Mesendoderm (in vitro differentiated cells): ENCODE results near the gene GRIN2C.

Experiments used
- DNase-seq: peaks from one replicate; pipeline ENCODE4 v3.0.0; 2013
- H2AK5ac ChIP-seq: 2 replicates; pipeline ENCODE4 v1.6.1; 2013; ENCODE audit warnings: low read length, inconsistent platforms
- H2BK120ac ChIP-seq: 2 replicates; pipeline ENCODE4 v1.6.1; 2013; ENCODE audit warnings: low read depth, mild to moderate bottlenecking, low read length, moderate library complexity, mixed read lengths
- H2BK15ac ChIP-seq: replicated peaks from 2 replicates; pipeline ENCODE4 v1.6.1; 2013; ENCODE audit warnings: low read depth, mild to moderate bottlenecking, moderate library complexity
- H2BK5ac ChIP-seq: 2 replicates; pipeline ENCODE4 v1.6.1; 2013; ENCODE audit warnings: low read length, inconsistent platforms
- H3K18ac ChIP-seq: 2 replicates; pipeline ENCODE4 v1.6.1; 2013; ENCODE audit warnings: mild to moderate bottlenecking, low read length, mixed read lengths
- H3K23ac ChIP-seq: one replicate; pipeline ENCODE4 v1.6.1; 2013; ENCODE audit warnings: low read length
- H3K27ac ChIP-seq: 2 replicates; pipeline ENCODE4 v1.5.1; 2013; ENCODE audit warnings: low read depth, mild to moderate bottlenecking, inconsistent platforms, low read length, moderate library complexity
- H3K27me3 ChIP-seq: 2 replicates; pipeline ENCODE4 v1.6.1; 2013; ENCODE audit warnings: low read length, control low read depth, mild to moderate bottlenecking, inconsistent platforms; ENCODE audit not compliant: insufficient read depth, poor library complexity
- H3K36me3 ChIP-seq: 2 replicates; pipeline ENCODE4 v1.6.1; 2013; ENCODE audit warnings: low read length, inconsistent platforms; ENCODE audit not compliant: control insufficient read depth, insufficient read depth
- H3K4ac ChIP-seq: one replicate; pipeline ENCODE4 v1.6.1; 2013; ENCODE audit warnings: low read depth, mild to moderate bottlenecking, low read length, moderate library complexity
- H3K4me1 ChIP-seq: 2 replicates; pipeline ENCODE4 v1.6.1; 2013; ENCODE audit warnings: low read depth, low read length, inconsistent platforms; ENCODE audit not compliant: control insufficient read depth
- H3K4me2 ChIP-seq: 2 replicates; pipeline ENCODE4 v1.6.1; 2013; ENCODE audit warnings: low read length
- H3K4me3 ChIP-seq: 2 replicates; pipeline ENCODE4 v1.5.1; 2013; ENCODE audit warnings: mild to moderate bottlenecking, low read length
- H3K56ac ChIP-seq: one replicate; pipeline ENCODE4 v1.6.1; 2013; ENCODE audit warnings: low read length
- H3K79me1 ChIP-seq: 2 replicates; pipeline ENCODE4 v1.6.1; 2013; ENCODE audit warnings: low read length, inconsistent platforms
- H3K79me2 ChIP-seq: 2 replicates; pipeline ENCODE4 v1.6.1; 2013; ENCODE audit warnings: mild to moderate bottlenecking, low read length; ENCODE audit not compliant: control insufficient read depth, insufficient read depth
- H3K9ac ChIP-seq: 2 replicates; pipeline ENCODE4 v1.6.1; 2013; ENCODE audit warnings: low read length, inconsistent platforms
- H4K5ac ChIP-seq: one replicate; pipeline ENCODE4 v1.6.1; 2013; ENCODE audit warnings: low read length
- H4K8ac ChIP-seq: one replicate; pipeline ENCODE4 v1.6.1; 2013; ENCODE audit warnings: low read depth, mild to moderate bottlenecking, control low read depth, low read length, moderate library complexity
- WGBS: extraction: QIAGEN DNeasy Blood & Tissue Kit; methylation state at CpG from one replicate; pipeline ENCODE4 v1.1.7; 2013; ENCODE audit warnings: low lambda C conversion rate, missing lambda C conversion rate; ENCODE audit not compliant: insufficient coverage; ENCODE audit errors: extremely low coverage; 5-methylcytosine and 5-hydroxymethylcytosine counted together

GRIN2C gene

DNA sequence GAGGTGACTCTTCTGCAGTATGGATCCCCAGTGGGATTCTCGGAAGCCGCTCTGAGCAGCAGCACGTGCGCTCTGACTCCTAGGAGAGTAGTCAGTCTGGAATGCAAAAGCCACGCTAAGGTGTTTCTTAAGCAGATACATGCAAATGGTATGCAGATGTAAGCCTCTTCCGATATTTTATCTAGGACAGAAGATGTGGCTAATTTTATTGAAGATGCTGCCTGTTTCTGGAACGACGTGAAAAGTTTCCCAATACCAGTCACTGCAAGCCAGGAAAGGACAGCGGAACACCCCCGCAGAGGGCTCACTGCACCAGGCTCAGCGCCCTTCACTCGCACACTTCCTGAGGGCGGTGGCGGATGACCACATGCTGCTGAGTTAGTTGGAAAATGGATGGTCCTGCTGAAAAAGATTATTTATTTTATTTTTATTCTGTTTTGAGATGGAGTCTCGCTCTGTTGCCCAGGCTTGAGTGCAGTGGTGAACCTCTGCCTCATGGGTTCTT lies 23.6 kb upstream of the GRIN2C start:
- Histone ChIP-seq H3K23ac (no peak overlapping the region), H3K4me3 (no peak overlapping the region), H3K79me1 (no peaks in the 10 kb centered on the region), H3K4me2 (no peak overlapping the region), H2BK120ac (no peak overlapping the region), H3K79me2 (no peaks in the 10 kb centered on the region), H4K5ac (no peak overlapping the region), H3K18ac (no peak overlapping the region), H3K27ac (no peak overlapping the region), H2BK15ac (no peak overlapping the region), H3K4me1 (no peaks in the 10 kb centered on the region), H3K56ac (no peak overlapping the region), H3K4ac (no peak overlapping the region), H3K9ac (no peak overlapping the region), H2AK5ac (no peak overlapping the region), H3K27me3 (no peaks in the 10 kb centered on the region), H4K8ac (no peak overlapping the region), H2BK5ac (no peak overlapping the region), H3K36me3 (no peaks in the 10 kb centered on the region)
- WGBS = no CpG with 5 or more reads among the region's 15 CpGs
- no peak for DNase-seq

- no peak overlapping the region for H4K5ac ChIP-seq
- no peak overlapping the region for H2BK120ac ChIP-seq
- DNase-seq = no peak
- H3K36me3 ChIP-seq = no peaks in the 10 kb centered on the region
- WGBS = no CpG with 5 or more reads among the region's 20 CpGs
- no peaks in the 10 kb centered on the region for H3K4me1 ChIP-seq
- H3K4me2 ChIP-seq = no peak overlapping the region
- H4K8ac ChIP-seq = no peak overlapping the region
- no peaks in the 10 kb centered on the region for H3K79me1 ChIP-seq
- no peak overlapping the region for H3K4ac ChIP-seq
- H3K27me3 ChIP-seq = no peaks in the 10 kb centered on the region
- no peak overlapping the region for H2AK5ac ChIP-seq
- no peak overlapping the region for H3K27ac ChIP-seq
- no peak overlapping the region for H3K9ac ChIP-seq
- H2BK5ac ChIP-seq = no peak overlapping the region
- no peak overlapping the region for H3K23ac ChIP-seq
- no peak overlapping the region for H3K56ac ChIP-seq
- no peak overlapping the region for H3K18ac ChIP-seq
- H3K79me2 ChIP-seq = no peaks in the 10 kb centered on the region
- no peak overlapping the region for H3K4me3 ChIP-seq
- no peak overlapping the region for H2BK15ac ChIP-seq
Measured at GRCh38 chr17:74882517-74883240, 23.0 kb upstream of the GRIN2C start.

GRCh38 chr17:74881073-74881472 lies 21.4 kb upstream of the GRIN2C start:
- Histone ChIP-seq H3K36me3 (no peaks in the 10 kb centered on the region), H2AK5ac (no peak overlapping the region), H3K9ac (no peak overlapping the region), H3K79me2 (no peaks in the 10 kb centered on the region), H3K56ac (no peak overlapping the region), H3K27me3 (no peaks in the 10 kb centered on the region), H2BK5ac (no peak overlapping the region), H3K79me1 (no peaks in the 10 kb centered on the region), H3K18ac (no peak overlapping the region), H2BK120ac (no peak overlapping the region), H4K8ac (no peak overlapping the region), H3K4me2 (no peak overlapping the region), H3K4me3 (no peak overlapping the region), H3K4ac (no peak overlapping the region), H3K23ac (no peak overlapping the region), H2BK15ac (no peak overlapping the region), H3K4me1 (no peaks in the 10 kb centered on the region), H4K5ac (no peak overlapping the region), H3K27ac (no peak overlapping the region)
- WGBS = no CpG with 5 or more reads among the region's 11 CpGs
- no peak for DNase-seq

GRCh38 chr17:74879308-74879707 lies 19.6 kb upstream of the GRIN2C start:
- no peak overlapping the region for H2AK5ac ChIP-seq
- H2BK15ac ChIP-seq = no peak overlapping the region
- H3K36me3 ChIP-seq = no peaks in the 10 kb centered on the region
- H3K27me3 ChIP-seq = no peaks in the 10 kb centered on the region
- H3K27ac ChIP-seq = no peak overlapping the region
- H3K4me1 ChIP-seq = no peaks in the 10 kb centered on the region
- DNase-seq = no peak
- no peak overlapping the region for H3K4me2 ChIP-seq
- no peak overlapping the region for H4K8ac ChIP-seq
- H3K79me1 ChIP-seq = no peaks in the 10 kb centered on the region
- no peak overlapping the region for H2BK5ac ChIP-seq
- H3K23ac ChIP-seq = no peak overlapping the region
- no peak overlapping the region for H3K9ac ChIP-seq
- no peak overlapping the region for H3K4ac ChIP-seq
- WGBS = no CpG with 5 or more reads among the region's 16 CpGs
- H4K5ac ChIP-seq = no peak overlapping the region
- H3K18ac ChIP-seq = no peak overlapping the region
- no peak overlapping the region for H2BK120ac ChIP-seq
- H3K4me3 ChIP-seq = no peak overlapping the region
- no peak overlapping the region for H3K56ac ChIP-seq
- no peaks in the 10 kb centered on the region for H3K79me2 ChIP-seq

DNA sequence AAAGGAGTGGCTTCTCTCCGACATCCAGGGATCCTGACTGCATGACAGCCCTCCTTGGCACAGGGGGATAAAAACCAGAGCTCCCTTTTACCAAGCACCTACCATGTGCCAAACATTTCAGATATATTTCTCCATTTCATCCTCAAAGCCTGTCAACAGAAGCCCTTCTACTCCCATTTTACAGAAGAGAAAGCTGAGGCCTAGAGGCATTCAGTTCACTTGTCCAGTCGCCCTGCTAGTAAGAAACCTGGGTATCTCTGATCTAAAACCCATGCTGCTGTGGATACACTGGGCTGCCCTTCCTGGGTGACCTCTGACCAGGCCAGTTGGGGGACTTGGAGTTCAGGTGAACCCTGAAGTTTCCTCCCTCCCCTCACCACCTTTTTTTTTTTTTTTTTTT lies 19.0 kb upstream of the GRIN2C start:
- Histone ChIP-seq H3K79me2 (no peaks in the 10 kb centered on the region), H3K23ac (no peak overlapping the region), H2BK5ac (no peak overlapping the region), H3K27ac (no peak overlapping the region), H3K18ac (no peak overlapping the region), H3K79me1 (no peaks in the 10 kb centered on the region), H4K5ac (no peak overlapping the region), H3K56ac (no peak overlapping the region), H3K4ac (no peak overlapping the region), H3K4me3 (no peak overlapping the region), H4K8ac (no peak overlapping the region), H3K4me1 (no peaks in the 10 kb centered on the region), H3K36me3 (no peaks in the 10 kb centered on the region), H2AK5ac (no peak overlapping the region), H3K4me2 (no peak overlapping the region), H2BK15ac (no peak overlapping the region), H3K9ac (no peak overlapping the region), H2BK120ac (no peak overlapping the region), H3K27me3 (no peaks in the 10 kb centered on the region)
- DNase-seq = no peak
- no CpG with 5 or more reads among the region's 2 CpGs for WGBS
